Measurements from ENCODE around the gene CD151.

CD151 gene

DNA sequence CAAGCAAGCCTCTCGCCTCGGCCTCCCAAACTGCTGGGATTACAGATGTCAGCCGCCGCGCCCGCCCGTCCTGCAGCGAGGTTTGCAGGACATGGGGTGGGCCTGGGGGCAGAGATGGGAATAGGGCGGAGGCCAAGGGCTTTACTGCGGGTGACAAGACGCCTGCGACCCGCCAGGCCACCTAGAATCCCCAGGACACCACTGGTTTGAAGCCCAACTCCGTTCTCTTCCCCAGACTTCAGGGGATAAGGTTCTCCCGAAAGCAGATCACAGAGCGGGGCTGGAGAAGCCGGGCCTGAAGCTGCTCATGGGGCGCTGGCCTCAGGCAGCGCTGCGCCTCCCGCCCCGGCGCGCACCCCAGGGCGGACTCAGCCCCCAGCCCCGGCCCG is 9.2 kb downstream of the CD151 start:
- Histone ChIP-seq H3K4me3 (ENCODE audit: low read depth, low read length) (peak overlapping the region; percentile 62), H3K27me3 (ENCODE audit: insufficient read depth, low read depth, severe bottlenecking) (no peaks in the 10 kb centered on the region), H3K9me3 (ENCODE audit: severe bottlenecking) (no peaks in the 10 kb centered on the region), H3K36me3 (peaks cover 51% of the 10 kb centered on the region), H3K27ac (peak overlapping the region; percentile 99)
- TF ChIP-seq CTCF (IDR thresholded peaks at IDR 0.05; ENCODE audit: low read depth, low read length) = no peak
- no peak for DNase-seq

GRCh38 chr11:842370-843002 is 9.7 kb downstream of the CD151 start, which contains the start of the genes POLR2L and TSPAN4:
TSS of gene POLR2L (minus strand) at chr11:842529. CDS start at chr11:842508, 21 bp downstream.
TSS of gene TSPAN4 (plus strand) at chr11:842852. CDS start at chr11:850305, 7,453 bp downstream.
- H3K9me3 ChIP-seq (ENCODE audit: severe bottlenecking) = no peaks in the 10 kb centered on the region
- peak within 1 kb of the TSS; percentile 62 for H3K4me3 ChIP-seq (ENCODE audit: low read depth, low read length)
- peak; percentile 90 for DNase-seq
- H3K27ac ChIP-seq = peak within 1 kb of the TSS; percentile 99
- TF ChIP-seq CTCF (IDR thresholded peaks at IDR 0.05; ENCODE audit: low read depth, low read length) = no peak
- H3K36me3 ChIP-seq = peaks cover 46% of the 10 kb centered on the region
- no peaks in the 10 kb centered on the region for H3K27me3 ChIP-seq (ENCODE audit: insufficient read depth, low read depth, severe bottlenecking)

DNA sequence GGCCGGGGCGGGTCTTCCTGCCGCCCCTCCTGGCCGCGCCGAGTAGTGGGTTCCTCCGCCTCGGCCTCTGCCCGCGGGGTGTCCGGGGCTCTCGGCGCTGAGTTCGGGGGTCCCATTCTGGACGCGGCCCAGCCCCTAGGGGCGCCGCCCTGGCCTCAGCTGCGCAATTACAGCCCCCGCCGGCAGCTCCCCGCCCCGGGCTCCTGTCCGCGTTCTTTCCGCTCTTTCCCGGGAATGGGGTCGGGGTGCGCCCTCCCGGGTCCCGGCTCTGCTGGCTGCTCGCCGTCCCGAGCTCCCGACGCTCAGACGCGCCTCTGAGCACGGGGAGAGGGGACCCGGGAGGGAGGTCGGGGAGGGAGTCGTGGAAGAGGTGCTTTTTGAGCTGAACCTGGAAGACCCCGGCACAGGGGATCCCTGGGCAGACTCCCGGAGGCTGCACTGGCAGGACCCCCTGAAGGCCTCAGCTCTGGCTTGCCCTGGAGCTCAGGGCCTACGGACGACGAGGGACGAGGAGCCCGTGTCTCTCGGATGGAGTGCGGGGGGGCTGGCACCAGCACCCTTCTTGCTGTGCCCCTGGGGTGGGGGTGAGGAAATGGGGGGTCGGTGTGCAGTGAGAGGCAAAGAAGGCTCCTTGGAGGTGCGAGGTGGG is 10.5 kb downstream of the CD151 start:
- TF ChIP-seq CTCF (IDR thresholded peaks at IDR 0.05; ENCODE audit: low read depth, low read length) = no peak
- no peaks in the 10 kb centered on the region for H3K27me3 ChIP-seq (ENCODE audit: insufficient read depth, low read depth, severe bottlenecking)
- no peaks in the 10 kb centered on the region for H3K9me3 ChIP-seq (ENCODE audit: severe bottlenecking)
- H3K27ac ChIP-seq = peak overlapping the region; percentile 99
- no peak for DNase-seq
- peak overlapping the region; percentile 62 for H3K4me3 ChIP-seq (ENCODE audit: low read depth, low read length)
- peaks cover 39% of the 10 kb centered on the region for H3K36me3 ChIP-seq

DNA sequence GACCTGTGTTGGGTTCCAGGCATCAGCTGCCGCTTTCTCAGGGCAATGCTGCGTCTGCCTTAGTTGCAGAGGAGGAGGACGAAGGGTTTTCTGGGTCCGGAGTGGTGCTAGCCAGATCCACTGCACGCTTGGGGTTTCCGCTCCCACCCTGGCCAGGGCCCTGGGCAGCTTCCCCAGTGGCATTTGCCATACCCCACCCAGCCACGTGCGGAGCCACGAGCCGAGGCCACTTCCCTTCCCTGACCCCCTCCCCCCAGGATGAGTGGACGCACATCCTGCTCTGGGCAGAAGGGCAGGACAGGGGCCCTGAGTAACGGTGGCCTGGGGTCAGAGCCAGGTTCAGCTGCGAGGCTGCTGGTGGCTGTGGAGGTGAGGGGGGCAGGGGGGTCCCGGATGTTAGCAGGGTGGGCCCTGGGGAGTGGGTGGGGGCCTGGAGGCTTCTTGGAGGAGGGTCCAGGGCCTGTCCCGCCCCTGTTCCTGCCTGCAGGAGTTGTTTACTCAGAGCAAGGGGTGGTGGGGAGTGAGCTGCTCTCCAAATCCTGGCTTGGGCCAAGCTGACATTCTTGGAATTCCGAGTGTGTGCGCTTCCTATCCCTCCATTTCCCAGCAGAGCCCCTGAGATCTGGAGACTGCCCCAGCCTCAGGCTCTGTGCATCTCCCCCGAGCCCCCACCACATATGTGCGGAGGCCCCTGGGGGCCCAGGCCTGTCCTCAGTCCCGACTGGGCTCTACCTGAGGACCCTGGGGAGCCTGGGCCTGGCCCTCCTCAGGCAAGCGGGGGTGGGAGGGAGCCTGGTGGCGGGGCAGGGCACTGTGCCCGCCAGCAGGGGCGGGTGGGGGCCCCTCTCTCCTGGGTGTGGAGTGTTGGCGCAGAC is 11.3 kb downstream of the CD151 start:
- no peak for TF ChIP-seq CTCF (IDR thresholded peaks at IDR 0.05; ENCODE audit: low read depth, low read length)
- Histone ChIP-seq H3K27ac (no peak overlapping the region; the same call in 1 of the 2 replicates), H3K36me3 (peaks cover 31% of the 10 kb centered on the region), H3K27me3 (ENCODE audit: insufficient read depth, low read depth, severe bottlenecking) (no peaks in the 10 kb centered on the region), H3K4me3 (ENCODE audit: low read depth, low read length) (peak overlapping the region; percentile 62), H3K9me3 (ENCODE audit: severe bottlenecking) (no peaks in the 10 kb centered on the region)
- DNase-seq = no peak

- H3K27ac ChIP-seq = no peak overlapping the region
- no peaks in the 10 kb centered on the region for H3K9me3 ChIP-seq (ENCODE audit: severe bottlenecking)
- H3K4me3 ChIP-seq (ENCODE audit: low read depth, low read length) = no peak overlapping the region
- peak; percentile 67 for DNase-seq
- TF ChIP-seq CTCF (IDR thresholded peaks at IDR 0.05; ENCODE audit: low read depth, low read length) = no peak
- H3K36me3 ChIP-seq = peaks cover 22% of the 10 kb centered on the region
- H3K27me3 ChIP-seq (ENCODE audit: insufficient read depth, low read depth, severe bottlenecking) = no peaks in the 10 kb centered on the region
Measured at GRCh38 chr11:844693-845644, 12.2 kb downstream of the CD151 start.
